AG04450 (cell line): Measurements from ENCODE around the gene EIF5A. TPM values are rescaled to one million over a fixed set of nuclear protein-coding genes. Genes with fewer than 3 reads are reported as not detected.

Experiments used
- CTCF ChIA-PET: fragments of 300-600, 350-600 bp; formaldehyde crosslinking; extraction: SDS; loops from one replicate; lab custom pipeline; 2022; ENCODE audit warnings: antibody characterized with exemption, inconsistent platforms; lab: Charles Lee
- POLR2A ChIA-PET: fragments of 350-600 bp; formaldehyde crosslinking; extraction: SDS; loops from one replicate; lab custom pipeline; 2021; ENCODE audit warnings: antibody characterized with exemption, inconsistent platforms; lab: Yijun Ruan, JAX
- DNase-seq: peaks from one replicate; pipeline ENCODE4 v3.0.0-alpha.2; 2011; ENCODE audit warnings: low read depth, low spot score
- H3K27ac ChIP-seq: one replicate; pipeline ENCODE4 v1.5.1; 2012; ENCODE audit warnings: low read depth, low read length, control low read depth
- H3K27me3 ChIP-seq: one replicate; pipeline ENCODE4 v1.6.0; 2012; ENCODE audit warnings: low read length; ENCODE audit not compliant: control insufficient read depth, insufficient read depth
- H3K4me3 ChIP-seq: 2 replicates; pipeline ENCODE4 v1.5.1; 2011; ENCODE audit warnings: mild to moderate bottlenecking, low read depth, low read length, control low read depth
- H3K9me3 ChIP-seq: 2 replicates; pipeline ENCODE4 v1.5.1; 2012; ENCODE audit warnings: low read length; ENCODE audit not compliant: control insufficient read depth, insufficient read depth
- polyA plus RNA-seq: library from polyadenylated mRNA; depleted of rRNA; stranded (reverse); fragments of >200 nt; gene quantifications from 2 replicates; pipeline ENCODE4 v1.2.3, GENCODE V29; 2011
- TF ChIP-seq, protein P1 (sequence below): IDR thresholded peaks from 2 replicates; pipeline ENCODE4 v1.5.1; 2011; ENCODE audit warnings: low read depth, low read length, control low read depth, inconsistent platforms

The EIF5A gene
- polyA plus RNA-seq, 1 experiment, result 466 TPM

DNA sequence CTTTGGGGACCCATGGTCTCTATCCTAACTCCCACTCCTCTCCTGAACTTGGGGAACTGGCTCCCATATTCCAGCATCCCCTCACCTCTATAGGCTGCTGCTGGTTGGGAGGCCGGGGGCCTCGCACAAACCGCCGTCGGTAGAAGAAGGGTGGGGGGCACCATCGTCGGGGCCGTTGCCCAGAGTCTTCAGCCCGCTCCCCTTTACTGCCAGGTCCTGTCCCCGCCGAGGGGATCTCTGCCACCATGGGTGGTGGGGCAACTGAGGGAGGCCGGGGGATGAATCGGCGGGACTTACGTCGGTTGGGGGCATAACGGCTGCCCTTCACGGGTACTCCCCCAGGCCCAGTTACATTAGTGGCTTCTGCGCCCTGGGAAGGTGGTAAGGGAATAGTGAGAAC is 17.3 kb upstream of the EIF5A start:
- ChIA-PET CTCF (no interaction called here), POLR2A (interaction anchor here (0.6 kb wide), 1 partner anchor 238 kb away, joined by 3 read pairs; no protein-coding TSS in a partner anchor)
- DNase-seq, result no peak
- TF ChIP-seq, protein P1, sequence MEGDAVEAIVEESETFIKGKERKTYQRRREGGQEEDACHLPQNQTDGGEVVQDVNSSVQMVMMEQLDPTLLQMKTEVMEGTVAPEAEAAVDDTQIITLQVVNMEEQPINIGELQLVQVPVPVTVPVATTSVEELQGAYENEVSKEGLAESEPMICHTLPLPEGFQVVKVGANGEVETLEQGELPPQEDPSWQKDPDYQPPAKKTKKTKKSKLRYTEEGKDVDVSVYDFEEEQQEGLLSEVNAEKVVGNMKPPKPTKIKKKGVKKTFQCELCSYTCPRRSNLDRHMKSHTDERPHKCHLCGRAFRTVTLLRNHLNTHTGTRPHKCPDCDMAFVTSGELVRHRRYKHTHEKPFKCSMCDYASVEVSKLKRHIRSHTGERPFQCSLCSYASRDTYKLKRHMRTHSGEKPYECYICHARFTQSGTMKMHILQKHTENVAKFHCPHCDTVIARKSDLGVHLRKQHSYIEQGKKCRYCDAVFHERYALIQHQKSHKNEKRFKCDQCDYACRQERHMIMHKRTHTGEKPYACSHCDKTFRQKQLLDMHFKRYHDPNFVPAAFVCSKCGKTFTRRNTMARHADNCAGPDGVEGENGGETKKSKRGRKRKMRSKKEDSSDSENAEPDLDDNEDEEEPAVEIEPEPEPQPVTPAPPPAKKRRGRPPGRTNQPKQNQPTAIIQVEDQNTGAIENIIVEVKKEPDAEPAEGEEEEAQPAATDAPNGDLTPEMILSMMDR, result no peak
- Histone ChIP-seq H3K27ac (no peak overlapping the region), H3K27me3 (peaks cover 72% of the 10 kb centered on the region), H3K4me3 (no peak overlapping the region), H3K9me3 (peaks cover 4% of the 10 kb centered on the region; the same call in 1 of the 2 replicates)

DNA sequence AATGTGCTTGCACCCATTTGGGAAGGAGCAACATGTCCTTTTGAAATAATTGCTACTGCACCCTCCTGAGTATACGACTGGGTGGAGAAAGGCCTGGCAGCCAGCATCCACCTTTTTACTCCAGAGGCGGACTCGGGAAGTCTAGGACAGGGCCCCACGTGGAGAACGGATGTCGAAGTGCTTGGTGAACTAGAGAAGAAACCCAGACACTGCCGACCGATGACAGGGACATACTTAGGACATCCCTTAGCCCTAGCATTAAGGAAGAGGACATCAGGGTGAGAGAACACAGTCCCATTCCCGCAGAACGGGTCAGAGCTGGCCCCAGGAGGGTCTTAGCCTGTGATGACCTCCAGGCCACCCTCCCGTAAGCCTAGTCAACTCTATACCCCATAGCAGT is 16.7 kb upstream of the EIF5A start:
- Histone ChIP-seq H3K27me3 (peaks cover 68% of the 10 kb centered on the region), H3K27ac (no peak overlapping the region), H3K4me3 (no peak overlapping the region), H3K9me3 (peaks cover 4% of the 10 kb centered on the region; the same call in 1 of the 2 replicates)
- ChIA-PET POLR2A (no interaction called here), CTCF (no interaction called here)
- no peak for DNase-seq
- TF ChIP-seq, protein P1, result no peak

DNA sequence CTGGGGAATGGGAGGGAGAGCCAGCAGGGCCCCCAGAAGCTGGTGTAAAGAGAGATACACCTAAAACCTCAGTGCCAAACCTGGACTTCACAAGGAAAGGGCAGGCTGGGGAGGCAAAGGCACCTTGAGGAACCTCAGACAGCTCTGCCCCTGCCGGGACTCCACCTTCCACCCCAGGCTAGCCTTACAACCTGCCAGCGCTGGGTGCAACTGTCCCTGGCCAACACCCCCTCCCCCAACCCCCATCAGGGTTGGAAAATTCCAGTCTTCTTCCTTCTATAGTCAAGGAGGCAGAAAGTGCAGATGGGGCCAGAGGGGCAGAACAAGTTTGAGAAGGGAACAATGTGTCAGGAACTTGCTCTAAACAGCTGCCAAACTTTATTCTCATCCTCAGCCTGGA is 15.2 kb upstream of the EIF5A start:
- no peak overlapping the region for H3K4me3 ChIP-seq
- no peak for DNase-seq
- ChIA-PET POLR2A (interaction anchor here (0.5 kb wide), 1 partner anchor 358 kb away, joined by 3 read pairs; the partner anchor contains the start of gene ATP1B2), CTCF (interaction anchor here (0.6 to 1.0 kb wide), 2 partner anchors 9 to 61 kb away, joined by 3 to 6 read pairs; no protein-coding TSS in a partner anchor)
- peaks cover 4% of the 10 kb centered on the region; the same call in 1 of the 2 replicates for H3K9me3 ChIP-seq
- H3K27me3 ChIP-seq, result peaks cover 63% of the 10 kb centered on the region
- H3K27ac ChIP-seq, result no peak overlapping the region
- TF ChIP-seq, protein P1, result no peak

DNA sequence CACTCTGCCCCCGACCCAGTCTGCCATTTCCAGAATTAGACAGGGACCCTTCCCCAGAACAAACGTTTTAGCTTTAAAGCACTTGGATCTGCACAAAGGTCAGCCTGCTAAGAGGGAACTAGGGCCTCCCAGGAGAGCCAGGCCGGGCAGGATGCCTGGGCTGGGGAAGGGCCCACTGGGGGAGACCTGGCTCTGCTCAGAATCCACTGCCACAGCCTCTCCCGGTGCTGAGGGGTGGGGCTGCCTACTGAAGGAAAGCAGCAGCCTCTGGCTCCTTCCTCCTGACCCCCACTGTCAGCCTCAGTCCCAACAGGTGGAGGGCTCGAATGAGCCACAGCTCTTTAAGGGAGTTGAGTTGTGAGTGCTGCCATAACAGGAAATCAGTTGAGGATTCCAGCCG is 14.7 kb upstream of the EIF5A start:
- Histone ChIP-seq H3K27me3 (peaks cover 57% of the 10 kb centered on the region), H3K9me3 (peaks cover 4% of the 10 kb centered on the region; the same call in 1 of the 2 replicates), H3K27ac (no peak overlapping the region), H3K4me3 (no peak overlapping the region)
- ChIA-PET POLR2A (interaction anchor here (0.5 kb wide), 1 partner anchor 358 kb away, joined by 3 read pairs; the partner anchor contains the start of gene ATP1B2), CTCF (interaction anchor here (0.6 to 0.7 kb wide), 2 partner anchors 10 to 61 kb away, joined by 3 to 6 read pairs; no protein-coding TSS in a partner anchor)
- TF ChIP-seq, protein P1, result no peak
- DNase-seq, result no peak

DNA sequence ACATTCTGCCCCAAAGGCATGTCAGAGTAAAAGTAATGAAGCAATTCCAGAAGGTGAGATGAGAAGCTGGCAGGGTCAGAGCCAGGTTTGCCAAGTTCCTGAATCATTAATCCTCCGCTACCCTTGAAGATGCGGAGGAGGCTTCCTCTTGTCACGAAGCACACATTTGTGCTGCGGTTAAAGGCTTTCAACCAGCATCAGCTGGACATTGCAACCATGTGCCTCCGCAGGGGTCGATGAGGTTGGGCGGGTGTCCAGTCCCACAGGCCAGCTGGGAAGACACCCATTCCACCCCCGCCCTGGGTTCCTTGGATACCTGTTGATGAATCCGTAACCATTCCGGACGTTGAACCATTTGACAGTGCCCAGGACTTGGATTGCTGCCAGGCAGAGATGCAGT is 14.3 kb upstream of the EIF5A start:
- Histone ChIP-seq H3K9me3 (peaks cover 4% of the 10 kb centered on the region; the same call in 1 of the 2 replicates), H3K4me3 (no peak overlapping the region), H3K27me3 (peaks cover 53% of the 10 kb centered on the region), H3K27ac (no peak overlapping the region)
- ChIA-PET CTCF (interaction anchor here (0.7 kb wide), 1 partner anchor 11 kb away, joined by 3 read pairs; no protein-coding TSS in a partner anchor), POLR2A (no interaction called here)
- TF ChIP-seq, protein P1, result no peak
- DNase-seq, result no peak
